GM21360 (cell line): ENCODE results near the gene SPRR2F.

Experiments
- ATAC-seq: cut with Tn5 transposase; IDR thresholded peaks from one replicate; pipeline ENCODE4 v1.9.1; 2021; ENCODE audit warnings: mild to moderate bottlenecking, moderate library complexity; ENCODE audit not compliant: unreplicated experiment

SPRR2F gene

DNA sequence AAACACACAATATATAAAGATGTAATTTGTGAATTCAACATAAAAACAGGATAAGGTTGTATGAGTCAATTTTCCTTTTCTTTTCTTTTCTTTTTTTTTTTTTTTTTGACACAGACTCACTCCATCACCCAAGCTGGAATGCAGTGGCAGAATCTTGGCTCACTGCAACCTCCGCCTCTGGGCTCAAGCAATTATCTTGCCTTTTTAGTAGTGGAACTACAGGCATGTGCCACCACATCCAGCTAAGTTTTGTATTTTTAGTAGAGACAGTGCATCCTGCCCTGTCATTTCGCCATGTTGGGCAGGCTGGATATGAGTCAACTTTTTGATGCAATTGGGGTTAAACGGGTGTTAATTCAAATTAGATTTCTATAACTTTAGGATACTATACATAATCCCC is 31.6 kb downstream of the SPRR2F start:
- ATAC-seq = no peak

DNA sequence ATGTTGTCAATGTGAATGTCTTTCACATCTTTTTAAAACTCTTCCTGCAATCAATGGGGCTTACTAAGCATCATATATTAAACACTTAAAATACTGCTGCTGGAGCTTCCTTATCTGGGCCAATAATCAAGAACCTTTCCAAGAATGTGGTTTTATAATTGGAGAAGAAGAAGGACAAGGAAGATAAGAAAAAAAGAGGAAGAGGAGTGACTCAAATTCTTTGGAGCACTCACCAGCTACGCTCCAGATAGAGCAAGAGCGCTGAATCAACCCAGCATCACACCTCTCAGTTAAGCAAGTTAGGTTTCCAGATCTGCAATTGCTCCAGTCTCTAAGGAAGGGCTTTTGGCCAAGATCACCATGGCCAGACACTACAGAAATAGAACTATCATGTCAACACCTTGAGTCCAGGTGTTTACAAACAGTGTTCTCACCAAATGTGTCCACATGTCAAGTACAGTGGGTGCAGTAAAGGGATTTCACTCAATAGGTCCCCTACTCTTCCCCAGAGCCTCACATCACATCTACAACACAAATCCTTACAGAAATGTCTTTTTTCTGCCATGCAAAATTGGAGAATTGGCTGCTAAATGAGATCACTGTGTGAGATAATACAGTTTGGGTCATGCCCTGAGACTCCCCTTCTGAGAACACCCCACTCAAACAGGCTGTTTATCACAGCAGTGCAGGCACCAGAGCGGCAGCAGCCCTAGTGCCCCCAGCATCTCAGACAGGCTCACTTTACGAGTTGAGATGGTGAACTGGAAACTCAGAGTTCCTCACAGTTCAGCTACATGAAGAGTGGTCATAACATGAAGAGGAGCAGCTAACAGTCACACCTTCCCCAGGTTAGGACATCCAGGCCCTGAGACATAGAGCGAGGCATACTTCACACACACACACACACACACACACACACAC is 40.2 kb downstream of the SPRR2F start:
- no peak for ATAC-seq

DNA sequence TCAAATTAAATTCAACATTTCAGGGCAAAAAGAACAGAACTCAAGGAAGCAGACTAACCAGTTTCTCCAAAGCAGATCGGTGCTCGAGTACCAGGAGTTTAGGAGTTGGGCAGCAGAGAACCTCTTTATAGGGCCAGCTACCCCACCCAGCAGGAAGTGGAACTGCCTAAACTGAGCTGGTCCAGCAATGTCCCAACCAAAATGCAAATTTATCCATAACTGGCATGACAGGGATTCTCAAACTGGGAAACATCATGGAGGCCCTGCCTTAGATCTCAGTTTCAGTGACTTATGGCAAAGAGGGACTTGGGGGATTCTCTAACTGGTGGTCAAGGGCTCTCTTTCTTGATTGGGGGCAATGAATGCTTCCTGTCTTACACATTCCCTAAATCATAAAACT is 41.8 kb downstream of the SPRR2F start, which contains the start of gene SPRR2B:
SPRR2B (minus strand) TSS at position 101 of the 400 bp plus-strand sequence. CDS start 772 bp downstream, outside the sequence.
- ATAC-seq = no peak

DNA sequence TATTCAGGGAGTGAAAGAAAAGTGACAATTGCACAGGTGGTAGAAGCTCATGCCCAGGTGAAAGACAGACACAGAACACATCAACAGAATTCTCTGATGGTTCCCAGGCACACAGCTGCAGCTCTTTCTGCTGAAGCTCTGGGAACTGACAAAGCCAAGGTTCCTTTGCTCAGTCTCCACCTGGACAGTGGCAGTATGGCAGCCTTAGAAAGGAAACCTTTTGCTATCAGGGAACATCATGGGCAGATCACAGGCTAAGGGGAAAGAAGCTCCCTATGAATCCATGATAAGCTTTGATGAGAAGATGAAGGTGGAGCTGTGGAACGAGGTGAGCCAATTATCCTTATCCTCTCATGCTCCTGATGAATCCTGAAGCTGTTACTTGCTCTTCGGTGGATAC is 43.1 kb downstream of the SPRR2F start:
- no peak for ATAC-seq
